ENCODE data around the gene NOP9.
A peak's percentile ranks its signal among the peaks of the same experiment; 100 is the strongest.
"Not testable (repeated sequence)": the region's sequence is repeated elsewhere in the genome, so short reads cannot be mapped to it uniquely, and the experiment has no call there.

The NOP9 gene

GRCh38 chr14:24330973-24331674, 31.5 kb downstream of the NOP9 start:
- no peak for FAIRE-seq

- no peak for FAIRE-seq
Observed at GRCh38 chr14:24331731-24332267, 32.1 kb downstream of the NOP9 start.

GRCh38 chr14:24332268-24332993, 32.8 kb downstream of the NOP9 start:
- FAIRE-seq, result peak; percentile 21

GRCh38 chr14:24334431-24335291, 35.0 kb downstream of the NOP9 start, which contains the start of gene ADCY4:
TSS of gene ADCY4 (minus strand) at chr14:24335071. CDS start at chr14:24334652, 419 bp downstream.
- FAIRE-seq, result no peak

GRCh38 chr14:24335461-24336171, 36.0 kb downstream of the NOP9 start:
- no peak for FAIRE-seq

- no peak for FAIRE-seq
Observed at GRCh38 chr14:24337144-24337823, 37.6 kb downstream of the NOP9 start.

GRCh38 chr14:24337824-24338175, 38.1 kb downstream of the NOP9 start:
- FAIRE-seq, result no peak

GRCh38 chr14:24338843-24339242, 39.2 kb downstream of the NOP9 start:
- FAIRE-seq, result no peak

GRCh38 chr14:24339284-24340151, 39.9 kb downstream of the NOP9 start, which contains the start of gene RIPK3:
TSS of gene RIPK3 (minus strand) at chr14:24339991. CDS start at chr14:24339826, 165 bp downstream.
- FAIRE-seq, result no peak

GRCh38 chr14:24340606-24341005, 41.0 kb downstream of the NOP9 start:
- FAIRE-seq, result no peak

GRCh38 chr14:24342889-24343288, 43.2 kb downstream of the NOP9 start:
- FAIRE-seq, result no peak

- no peak for FAIRE-seq
Observed at GRCh38 chr14:24343795-24344660, 44.4 kb downstream of the NOP9 start.

- no peak for FAIRE-seq
Observed at GRCh38 chr14:24347134-24347533, 47.5 kb downstream of the NOP9 start.

- FAIRE-seq, result no peak
Observed at GRCh38 chr14:24348186-24348585, 48.5 kb downstream of the NOP9 start.

GRCh38 chr14:24349742-24350141, 50.1 kb downstream of the NOP9 start:
- FAIRE-seq, result no peak

- no peak for FAIRE-seq
Observed at GRCh38 chr14:24351517-24351916, 51.9 kb downstream of the NOP9 start.

GRCh38 chr14:24353559-24354481, 54.2 kb downstream of the NOP9 start:
- FAIRE-seq, result no peak

- not testable (repeated sequence) for FAIRE-seq
Observed at GRCh38 chr14:24354482-24354825, 54.8 kb downstream of the NOP9 start.

- FAIRE-seq, result no peak
Observed at GRCh38 chr14:24355009-24355408, 55.4 kb downstream of the NOP9 start.

All from islet of Langerhans (tissue), 1 donor.